SK-N-SH (cell line): ENCODE data around the gene DOK1. TPM values are rescaled to one million over a fixed set of nuclear protein-coding genes. Genes with fewer than 3 reads are reported as not detected.
A peak's percentile ranks its signal among the peaks of the same experiment; 100 is the strongest.

Experiments
- CTCF ChIA-PET: fragments of 300-600, 350-600 bp; formaldehyde crosslinking; extraction: SDS; loops from one replicate; lab custom pipeline; 2021; lab: Yijun Ruan, JAX
- POLR2A ChIA-PET: fragments of 350-600 bp; sonication (Branson Sonifier 250); formaldehyde crosslinking; extraction: SDS; loops from one replicate; lab custom pipeline; 2020; ENCODE audit warnings: antibody characterized with exemption, inconsistent platforms; lab: Yijun Ruan, JAX
- DNase-seq: peaks from one replicate; pipeline ENCODE4 v3.0.0; 2012
- H2AFZ ChIP-seq: fragments of 200-600 bp; sonication (generic); 2 replicates; pipeline ENCODE4 v1.8.1; 2016; ENCODE audit warnings: antibody characterized with exemption, mild to moderate bottlenecking, low read depth
- H3F3A ChIP-seq: fragments of 200-600 bp; sonication (generic); replicated peaks from 2 replicates; pipeline ENCODE3; 2016; ENCODE audit warnings: antibody characterized with exemption, mild to moderate bottlenecking; ENCODE audit not compliant: insufficient read depth
- H3K27ac ChIP-seq, 2 experiments: fragments of 200-500 bp in 1 of 2; fragments of 200-600 bp in 1 of 2; sonication (Bioruptor generic) in 1 of 2; sonication (generic), shearing (Covaris generic) in 1 of 2; 2 replicates each; pipeline versions ENCODE4 v1.5.1 to v1.6.1; 2014 to 2016; ENCODE audit warnings: low read depth in 2 of 2, inconsistent platforms in 1 of 2, low read length in 1 of 2, mild to moderate bottlenecking in 1 of 2, mixed read lengths in 1 of 2
- H3K27me3 ChIP-seq: fragments of 200-600 bp; sonication (generic), shearing (Covaris generic); 2 replicates; pipeline ENCODE4 v1.6.1; 2016; ENCODE audit warnings: mixed run types; ENCODE audit not compliant: insufficient read depth
- H3K36me3 ChIP-seq, 2 experiments: fragments of 200-500 bp in 1 of 2; fragments of 200-600 bp in 1 of 2; sonication (Bioruptor generic) in 1 of 2; sonication (generic) in 1 of 2; replicated peaks in 1 of 2; 2 replicates each; pipeline versions ENCODE3 to v1.5.1; 2014 to 2016; ENCODE audit warnings: low read length in 1 of 2, mild to moderate bottlenecking in 1 of 2; ENCODE audit not compliant: insufficient read depth in 2 of 2, control insufficient read depth in 1 of 2
- H3K4me1 ChIP-seq, 2 experiments: fragments of 200-500 bp in 1 of 2; fragments of 200-600 bp in 1 of 2; sonication (Bioruptor generic) in 1 of 2; sonication (generic), shearing (Covaris generic) in 1 of 2; 2 replicates each; pipeline versions ENCODE4 v1.5.1 to v1.6.1; 2014 to 2016; ENCODE audit warnings: low read depth in 1 of 2, low read length in 1 of 2, mixed run types in 1 of 2; ENCODE audit not compliant: insufficient read depth in 2 of 2, control insufficient read depth in 1 of 2
- H3K4me2 ChIP-seq: fragments of 200-600 bp; sonication (generic), shearing (Covaris generic); 2 replicates; pipeline ENCODE4 v1.6.1; 2017; ENCODE audit warnings: mixed run types
- H3K4me3 ChIP-seq, 2 experiments: fragments of 200-500 bp in 1 of 2; fragments of 200-600 bp in 1 of 2; sonication (Bioruptor generic) in 1 of 2; sonication (generic), shearing (Covaris generic) in 1 of 2; 2 replicates each; pipeline versions ENCODE4 v1.5.1 to v1.8.1; 2014 to 2016; ENCODE audit warnings: low read depth in 2 of 2, inconsistent platforms in 1 of 2, low read length in 1 of 2, mild to moderate bottlenecking in 1 of 2, mixed read lengths in 1 of 2, moderate library complexity in 1 of 2
- H3K79me2 ChIP-seq: fragments of 200-600 bp; sonication (generic); 2 replicates; pipeline ENCODE4 v1.8.1; 2017; ENCODE audit warnings: mild to moderate bottlenecking; ENCODE audit not compliant: insufficient read depth
- H3K9ac ChIP-seq: fragments of 200-600 bp; sonication (generic); 2 replicates; pipeline ENCODE4 v1.6.1; 2017; ENCODE audit warnings: mixed run types
- H3K9me2 ChIP-seq: fragments of 200-600 bp; sonication (generic); 2 replicates; pipeline ENCODE4 v1.6.1; 2017; ENCODE audit warnings: mixed run types
- H3K9me3 ChIP-seq: fragments of 200-600 bp; sonication (generic); 2 replicates; pipeline ENCODE4 v1.6.1; 2017; ENCODE audit warnings: mixed run types, mild to moderate bottlenecking, moderate library complexity
- H4K20me1 ChIP-seq: fragments of 200-600 bp; sonication (generic); 2 replicates; pipeline ENCODE4 v1.6.1; 2017; ENCODE audit warnings: mild to moderate bottlenecking, mixed run types; ENCODE audit not compliant: insufficient read depth
- EP300 ChIP-seq, 2 experiments: IDR thresholded peaks; 2 replicates each; pipeline versions ENCODE4 v1.4.0 to v1.6.1; 2012; ENCODE audit warnings: borderline replicate concordance in 1 of 2, low read depth in 1 of 2, low read length in 1 of 2
- FOSL2 ChIP-seq: IDR thresholded peaks from 2 replicates; pipeline ENCODE4 v1.4.0; 2012; ENCODE audit warnings: low read depth, mild to moderate bottlenecking, moderate library complexity, borderline replicate concordance
- NFIC ChIP-seq: IDR thresholded peaks from 2 replicates; pipeline ENCODE4 v1.4.0; 2012; ENCODE audit warnings: borderline replicate concordance
- PBX3 ChIP-seq: IDR thresholded peaks from 2 replicates; pipeline ENCODE4; 2012
- REST ChIP-seq: IDR thresholded peaks from 2 replicates; pipeline ENCODE4 v1.6.1; 2012; ENCODE audit warnings: mild to moderate bottlenecking, low read depth, low read length, moderate library complexity
- TEAD4 ChIP-seq: IDR thresholded peaks from 2 replicates; pipeline ENCODE4 v1.4.0; 2012; ENCODE audit warnings: mild to moderate bottlenecking, borderline replicate concordance; ENCODE audit not compliant: insufficient read depth
- YY1 ChIP-seq: IDR thresholded peaks from 2 replicates; pipeline ENCODE4 v1.4.0; 2012; ENCODE audit warnings: low read depth, mild to moderate bottlenecking
- WGBS: methylation state at CpG from one replicate; pipeline ENCODE4 v1.1.6; 2017; ENCODE audit warnings: low lambda C conversion rate; 5-methylcytosine and 5-hydroxymethylcytosine counted together
- polyA plus RNA-seq, 3 experiments: library from polyadenylated mRNA; depleted of rRNA; stranded (reverse); fragments of >200 nt; gene quantifications; 2 replicates each; pipeline ENCODE4 v1.2.3, GENCODE V29; 2012

Gene DOK1
- polyA plus RNA-seq, 1 of the 3 experiments (the other 2 are of a cell fraction), result 25.3 TPM

DNA sequence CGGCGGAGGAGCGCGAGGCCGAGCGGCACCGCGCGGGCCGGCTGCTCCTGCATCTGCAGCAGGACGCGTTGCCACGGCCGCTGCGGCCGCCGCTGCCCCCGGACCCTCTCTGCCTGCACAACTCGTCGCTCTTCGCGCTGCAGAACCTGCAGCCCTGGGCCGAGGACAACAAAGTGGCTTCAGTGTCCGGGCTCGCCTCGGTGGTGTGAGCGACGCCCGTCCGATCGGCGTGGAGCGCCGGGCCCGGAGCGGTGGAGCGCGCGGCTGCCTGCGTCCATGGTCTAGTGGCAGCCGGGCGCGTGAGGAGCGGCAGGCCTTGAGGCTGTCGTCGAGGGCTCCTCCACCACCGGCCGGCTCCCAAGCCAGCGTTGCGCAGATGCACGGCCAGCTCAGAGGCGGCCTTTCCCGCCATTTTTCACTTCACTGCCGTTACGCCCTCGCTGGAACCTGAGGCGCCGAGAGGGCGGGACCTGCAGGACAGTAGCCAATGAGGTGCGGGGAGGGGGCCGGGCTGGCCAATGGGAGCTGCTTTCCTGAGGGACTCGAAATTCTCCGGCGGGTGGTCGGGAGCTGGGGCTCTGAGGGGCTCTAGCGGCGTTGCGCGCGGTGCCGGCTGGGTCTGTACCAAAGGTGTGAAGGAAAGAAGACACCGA lies 38.4 kb upstream of the DOK1 start:
- TF ChIP-seq EP300 (IDR thresholded peaks at IDR 0.05; ENCODE audit: borderline replicate concordance in 1 of 2, low read depth in 1 of 2, low read length in 1 of 2), result no peak
- TF ChIP-seq NFIC, result no peak
- TF ChIP-seq FOSL2, result no peak
- TF ChIP-seq PBX3, result no peak
- no peak for TF ChIP-seq YY1
- H3K27me3 ChIP-seq, result no peaks in the 10 kb centered on the region
- no peak overlapping the region for H3K4me2 ChIP-seq
- DNase-seq, result peak; percentile 72
- peaks cover 23% of the 10 kb centered on the region; the same call in 1 of the 2 replicates for H3K79me2 ChIP-seq
- peaks cover 4% of the 10 kb centered on the region in 2 experiments for H3K36me3 ChIP-seq
- no peaks in the 10 kb centered on the region for H3K9me2 ChIP-seq
- peaks cover 12% of the 10 kb centered on the region for H3F3A ChIP-seq
- no peak overlapping the region for H2AFZ ChIP-seq
- no peak overlapping the region for H3K27ac ChIP-seq
- no peaks in the 10 kb centered on the region for H4K20me1 ChIP-seq
- H3K9ac ChIP-seq, result no peak overlapping the region
- H3K9me3 ChIP-seq, result no peaks in the 10 kb centered on the region
- POLR2A ChIA-PET, result no interaction called here
- H3K4me3 ChIP-seq, result no peak overlapping the region; a peak in 1 of 4 replicates
- 93% methylated on average over 64 of the region's 72 CpGs for WGBS
- peaks cover 9 to 18% of the 10 kb centered on the region in 2 experiments; a peak in 1 of 4 replicates for H3K4me1 ChIP-seq
- CTCF ChIA-PET, result interaction anchor here (2.4 to 2.5 kb wide), 2 partner anchors 8 to 33 kb away, joined by 7 to 10 read pairs; partner anchors contain the start of genes CCDC142 and TTC31

- Histone ChIP-seq H3K79me2 (peaks cover 23% of the 10 kb centered on the region; the same call in 1 of the 2 replicates), H4K20me1 (no peaks in the 10 kb centered on the region), H3K9ac (no peak overlapping the region), H3K27me3 (no peaks in the 10 kb centered on the region), H3K4me1 (peaks cover 9 to 15% of the 10 kb centered on the region in 2 experiments; a peak in 1 of 4 replicates), H3K9me3 (no peaks in the 10 kb centered on the region), H3K27ac (no peak overlapping the region), H3F3A (peaks cover 15% of the 10 kb centered on the region), H2AFZ (no peak overlapping the region), H3K4me2 (no peak overlapping the region), H3K36me3 (peaks cover 4% of the 10 kb centered on the region in 2 experiments), H3K9me2 (no peaks in the 10 kb centered on the region), H3K4me3 (no peak overlapping the region)
- ChIA-PET CTCF (interaction anchor here (1.1 to 2.4 kb wide), 2 partner anchors 8 to 23 kb away, joined by 3 to 7 read pairs; no protein-coding TSS in a partner anchor), POLR2A (no interaction called here)
- no peak for TF ChIP-seq REST
- TF ChIP-seq TEAD4, result no peak
- WGBS, result 93% methylated on average over 13 of the region's 13 CpGs
- no peak for DNase-seq
Measured at GRCh38 chr2:74516650-74517049, 37.9 kb upstream of the DOK1 start.
